Measurements from ENCODE around the gene CSNK2A2.

- TF ChIP-seq GATA2 (IDR thresholded peaks at IDR 0.05; ENCODE audit: low read depth, low read length) (no peak), GATA3 (IDR thresholded peaks at IDR 0.05; ENCODE audit: low read depth, low read length) (no peak)
Observed at GRCh38 chr16:58120234-58120633, 77.7 kb downstream of the CSNK2A2 start.
